Ovary (tissue), 9 donors: ENCODE results near the gene COASY. TPM values are rescaled to one million over a fixed set of nuclear protein-coding genes. Genes with fewer than 3 reads are reported as not detected.
"Not testable (repeated sequence)": the region's sequence is repeated elsewhere in the genome, so short reads cannot be mapped to it uniquely, and the experiment has no call there.

Experiments
- DNase-seq, 5 donors: peaks; one replicate each; pipeline ENCODE4 v3.0.0-alpha.2; 2019 to 2020
- H3K27ac ChIP-seq, 2 donors: fragments of 200-600 bp; one replicate each; pipeline versions ENCODE4 v1.5.1 to v1.8.0; 2019 to 2022
- H3K27me3 ChIP-seq: fragments of 200-600 bp; one replicate; pipeline ENCODE4 v1.8.0; 2022
- H3K36me3 ChIP-seq: fragments of 200-600 bp; sonication (generic); one replicate; pipeline ENCODE4 v1.5.1; 2019
- H3K4me1 ChIP-seq: one replicate; pipeline ENCODE4 v1.8.1; 2013; ENCODE audit warnings: mild to moderate bottlenecking, moderate library complexity; ENCODE audit not compliant: insufficient read depth
- H3K4me3 ChIP-seq: fragments of 200-600 bp; sonication (generic); one replicate; pipeline ENCODE4 v1.5.1; 2017
- H3K9me3 ChIP-seq, 2 donors: fragments of 200-600 bp in 1 of 2; sonication (generic) in 1 of 2; one replicate each; pipeline versions ENCODE4 v1.5.1 to v1.8.1; 2013 to 2019; ENCODE audit warnings: mild to moderate bottlenecking in 1 of 2, moderate library complexity in 1 of 2
- EP300 ChIP-seq: sonication (generic); formaldehyde crosslinking; IDR thresholded peaks from one replicate; pipeline ENCODE4 v1.6.1; 2017; ENCODE audit warnings: antibody characterized with exemption
- POLR2A ChIP-seq: fragments of 450-650 bp; IDR thresholded peaks from one replicate; pipeline ENCODE4 v1.6.1; 2017; ENCODE audit warnings: antibody characterized with exemption, mild to moderate bottlenecking, moderate library complexity
- WGBS, 3 donors: extraction: QIAGEN DNeasy Blood & Tissue Kit in 1 of 3; methylation state at CpG; one replicate each; pipeline versions ENCODE4 v1.1.5 to v1.1.7; 2013 to 2017; 5-methylcytosine and 5-hydroxymethylcytosine counted together
- intact Hi-C, 4 donors: fragments of 100-400 bp; cut with DNase I; formaldehyde crosslinking; loops; one replicate each; pipeline versions ENCODE4 v1.11.0 to v1.15.1; 2022 to 2023
- polyA plus RNA-seq, 2 donors: library from polyadenylated mRNA; stranded (reverse); fragments of 200-250 nt in 1 of 2; fragments of 350-450 nt in 1 of 2; fragmentation: Illumina TruSeq in 1 of 2; extraction: RNeasy Lipid Tissue Mini Kit (QIAGEN cat#74804) in 1 of 2; gene quantifications; one replicate each; pipeline ENCODE4 v1.2.3, GENCODE V29; 2013 to 2014
- total RNA-seq, 7 donors: library from RNA; depleted of rRNA in 2 of 7; stranded (reverse); fragments of >200 nt in 2 of 7; fragmentation: NEBNext Ultra II Directional in 3 of 7; extraction: Animal tissue kit (Norgen Biotek cat#: 25700) in 3 of 7; gene quantifications; one replicate each; pipeline versions ENCODE4 v1.1.0 to v1.2.4, GENCODE V29; 2016 to 2023
- TF ChIP-seq, protein P1 (sequence below), 3 donors: fragments of 450-650 bp in 2 of 3; fragments of 200-600 bp in 1 of 3; IDR thresholded peaks; one replicate each; pipeline versions ENCODE4 v1.5.1 to v1.8.0; 2016 to 2022; ENCODE audit warnings: antibody characterized with exemption in 3 of 3, mild to moderate bottlenecking in 1 of 3
- donor health status: DM: no; HTN: no; CAD: no; lungs with moderate emphysema.
- donor health status: DM: no; HTN: no; CAD: no.
- donor health status: Bipolar disorder and iron deficiency.
- donor health status: DM: yes; HTN: yes; CAD: no.
- donor health status: DM: no; HTN: no; CAD: no.
- donor health status: DM: yes; HTN: yes; CAD: no.

Gene COASY
- total and polyA plus RNA-seq, 9 donors: 13.8 to 51.2 (median 40.8) TPM

DNA sequence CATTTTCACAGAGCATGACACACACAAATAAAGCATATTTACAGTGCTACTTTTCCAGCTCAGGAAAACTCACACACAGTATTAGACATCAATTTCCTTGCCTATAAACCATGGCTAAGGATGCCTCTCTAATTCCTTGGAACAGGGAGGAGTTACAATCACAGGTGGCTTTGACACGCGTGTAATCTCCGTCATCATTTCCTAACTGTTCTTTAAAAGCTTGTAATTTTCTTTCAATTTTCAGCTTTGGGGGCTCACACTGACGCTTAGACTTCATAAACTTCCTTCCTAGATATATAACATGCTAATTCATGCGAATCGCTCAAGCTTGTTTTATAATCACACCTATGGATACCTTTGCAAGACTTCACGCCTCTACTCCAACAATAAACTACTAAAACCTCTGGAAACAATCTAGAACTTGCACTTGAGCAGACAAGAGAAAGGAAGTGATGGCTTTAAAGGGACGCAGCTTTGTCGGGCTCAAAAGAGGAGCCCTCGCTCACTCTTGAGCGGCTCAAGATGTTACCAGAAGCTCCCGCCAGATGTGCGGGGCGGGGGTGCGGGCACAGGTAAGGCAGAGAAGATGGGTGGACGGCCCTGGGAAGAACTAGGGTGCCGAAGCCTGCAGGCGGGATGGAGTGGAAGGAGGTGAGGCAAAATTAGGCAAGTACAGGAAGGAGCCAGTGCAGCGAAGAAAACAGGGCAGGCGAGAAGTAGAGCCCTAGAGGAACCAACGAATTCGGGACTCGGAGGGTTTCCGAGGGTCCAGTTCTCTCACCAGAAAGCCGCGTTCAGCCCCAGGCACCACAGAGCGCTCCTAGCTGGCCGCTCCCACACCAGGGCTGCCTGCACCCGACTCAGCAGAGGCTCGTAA, 46.6 kb downstream of the COASY start:
- no peaks in the 10 kb centered on the region for H3K36me3 ChIP-seq
- H3K27ac ChIP-seq: peak overlapping the region; percentile 81 to 91
- H3K4me1 ChIP-seq: peaks cover 13% of the 10 kb centered on the region
- no peak for DNase-seq
- intact Hi-C loops: loop anchor here in 3 of 4 donors (2.0 to 10.0 kb wide), 4 partner anchors 56 to 74 kb away; partner anchors contain the start of genes CCR10 (in 2 of the 3), CNTNAP1 (in 1 of the 3) and PLEKHH3 (in 1 of the 3)
- TF ChIP-seq, protein P1, sequence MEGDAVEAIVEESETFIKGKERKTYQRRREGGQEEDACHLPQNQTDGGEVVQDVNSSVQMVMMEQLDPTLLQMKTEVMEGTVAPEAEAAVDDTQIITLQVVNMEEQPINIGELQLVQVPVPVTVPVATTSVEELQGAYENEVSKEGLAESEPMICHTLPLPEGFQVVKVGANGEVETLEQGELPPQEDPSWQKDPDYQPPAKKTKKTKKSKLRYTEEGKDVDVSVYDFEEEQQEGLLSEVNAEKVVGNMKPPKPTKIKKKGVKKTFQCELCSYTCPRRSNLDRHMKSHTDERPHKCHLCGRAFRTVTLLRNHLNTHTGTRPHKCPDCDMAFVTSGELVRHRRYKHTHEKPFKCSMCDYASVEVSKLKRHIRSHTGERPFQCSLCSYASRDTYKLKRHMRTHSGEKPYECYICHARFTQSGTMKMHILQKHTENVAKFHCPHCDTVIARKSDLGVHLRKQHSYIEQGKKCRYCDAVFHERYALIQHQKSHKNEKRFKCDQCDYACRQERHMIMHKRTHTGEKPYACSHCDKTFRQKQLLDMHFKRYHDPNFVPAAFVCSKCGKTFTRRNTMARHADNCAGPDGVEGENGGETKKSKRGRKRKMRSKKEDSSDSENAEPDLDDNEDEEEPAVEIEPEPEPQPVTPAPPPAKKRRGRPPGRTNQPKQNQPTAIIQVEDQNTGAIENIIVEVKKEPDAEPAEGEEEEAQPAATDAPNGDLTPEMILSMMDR (IDR thresholded peaks at IDR 0.05): no peak
- TF ChIP-seq EP300 (no peak), POLR2A (no peak)
- peak overlapping the region; percentile 82 for H3K4me3 ChIP-seq
- H3K27me3 ChIP-seq: no peaks in the 10 kb centered on the region
- H3K9me3 ChIP-seq: no peaks in the 10 kb centered on the region
- 0 to 1% (median 0%) methylated on average over 29 to 30 of the region's 30 CpGs for WGBS, 3 donors

DNA sequence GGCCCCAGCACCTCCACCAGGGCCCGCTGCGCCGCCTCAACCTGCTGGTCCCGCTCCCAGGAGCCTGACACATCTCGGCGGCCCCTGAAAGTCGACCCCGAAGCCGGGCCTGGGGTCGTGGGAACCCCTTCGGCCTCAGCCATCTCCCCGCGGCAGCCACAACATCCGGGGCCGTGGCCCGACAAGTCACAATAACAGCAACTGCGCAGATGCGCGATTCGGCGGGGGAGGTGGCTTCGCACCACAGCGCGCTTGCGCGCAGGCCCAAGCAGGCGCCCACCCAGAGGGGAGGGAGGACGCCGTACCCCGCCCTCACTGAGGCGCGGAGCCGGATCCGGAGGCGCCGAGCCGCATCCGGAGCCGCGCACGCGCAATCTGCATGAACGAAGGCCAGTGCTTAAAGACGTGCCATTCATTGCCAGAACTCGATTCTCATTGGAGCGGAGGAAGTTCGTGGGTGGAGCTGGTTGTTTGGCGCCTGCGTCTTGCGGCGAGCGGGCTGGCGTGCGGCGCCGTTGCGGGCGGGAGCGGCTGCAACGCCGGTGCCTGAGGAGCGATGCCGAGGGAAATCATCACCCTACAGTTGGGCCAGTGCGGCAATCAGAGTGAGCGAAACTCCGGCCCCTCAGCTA, 47.4 kb downstream of the COASY start, which contains the start of the genes RETREG3 and TUBG1:
TSS of gene RETREG3 (minus strand) at position 193 of the 632 bp plus-strand sequence. CDS start at position 143, 50 bp downstream.
TSS of gene TUBG1 (plus strand) at position 502 of the 632 bp plus-strand sequence. CDS start at position 557, 55 bp downstream.
- TF ChIP-seq EP300: no peak
- peak; percentile 60 for TF ChIP-seq POLR2A
- TF ChIP-seq, protein P1 (IDR thresholded peaks at IDR 0.05): peak in 2 of 3 donors; percentile 48 to 61
- H3K27me3 ChIP-seq: no peaks in the 10 kb centered on the region
- H3K27ac ChIP-seq: peak within 1 kb of the TSS; percentile 81 to 91
- H3K9me3 ChIP-seq: no peaks in the 10 kb centered on the region
- no peaks in the 10 kb centered on the region for H3K36me3 ChIP-seq
- intact Hi-C loops: loop anchor here in 3 of 4 donors (2.0 to 10.0 kb wide), 4 partner anchors 56 to 73 kb away; partner anchors contain the start of genes CCR10 (in 2 of the 3), CNTNAP1 (in 1 of the 3) and PLEKHH3 (in 1 of the 3)
- DNase-seq: peak; percentile 98 to 99 (median 99)
- peak within 1 kb of the TSS; percentile 82 for H3K4me3 ChIP-seq
- H3K4me1 ChIP-seq: peaks cover 13% of the 10 kb centered on the region
- WGBS, 3 donors: 0% methylated on average over 56 to 66 of the region's 66 CpGs

DNA sequence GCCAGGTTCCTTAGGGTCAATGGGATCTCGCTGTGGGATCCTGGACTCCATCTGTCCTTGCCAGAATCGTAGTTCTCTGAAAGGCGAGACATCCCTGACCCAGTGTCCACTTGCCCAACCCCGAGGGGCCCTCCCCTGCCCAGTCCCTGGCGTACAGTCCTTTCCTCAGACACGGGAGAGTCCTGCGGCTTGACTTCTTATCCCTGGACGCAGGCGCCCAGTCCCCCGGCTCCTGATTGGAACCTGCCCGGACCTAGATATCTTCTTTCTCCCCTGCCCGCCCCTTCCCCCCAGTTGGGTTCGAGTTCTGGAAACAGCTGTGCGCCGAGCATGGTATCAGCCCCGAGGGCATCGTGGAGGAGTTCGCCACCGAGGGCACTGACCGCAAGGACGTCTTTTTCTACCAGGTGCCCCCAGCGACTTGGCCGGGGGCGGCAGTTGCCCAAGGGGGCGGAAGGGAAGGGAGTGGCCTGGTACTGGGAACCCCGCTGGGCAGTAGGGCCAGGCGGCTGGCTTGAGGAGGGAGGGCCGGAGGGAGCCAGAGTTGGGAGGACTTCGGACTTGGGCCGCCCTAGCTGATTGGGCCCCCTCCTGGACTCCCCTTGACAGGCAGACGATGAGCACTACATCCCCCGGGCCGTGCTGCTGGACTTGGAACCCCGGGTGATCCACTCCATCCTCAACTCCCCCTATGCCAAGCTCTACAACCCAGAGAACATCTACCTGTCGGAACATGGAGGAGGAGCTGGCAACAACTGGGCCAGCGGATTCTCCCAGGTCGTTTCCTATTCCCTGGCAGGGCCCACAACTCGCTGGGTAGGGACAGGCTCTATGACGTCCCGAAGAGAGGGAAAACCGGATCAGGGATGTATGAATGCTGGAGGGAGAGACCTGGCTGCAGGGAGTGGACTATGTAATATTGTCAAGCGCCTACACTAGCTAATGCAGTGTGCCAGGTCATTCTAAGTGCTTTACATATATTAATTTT, 48.2 kb downstream of the COASY start:
- intact Hi-C loops: loop anchor here in 3 of 4 donors (2.0 to 10.0 kb wide), 4 partner anchors 55 to 72 kb away; partner anchors contain the start of genes CCR10 (in 2 of the 3), CNTNAP1 (in 1 of the 3) and PLEKHH3 (in 1 of the 3)
- Histone ChIP-seq H3K27ac (peak overlapping the region in 1 of 2 donors; percentile 16), H3K4me3 (peak overlapping the region; percentile 82)
- H3K36me3 ChIP-seq, H3K27me3 ChIP-seq, H3K9me3 ChIP-seq, H3K4me1 ChIP-seq: not testable (repeated sequence)
- peak in 1 of 5 donors; percentile 62 for DNase-seq
- WGBS, 3 donors: 7 to 15% (median 10%) methylated on average over 26 to 37 of the region's 42 CpGs

DNA sequence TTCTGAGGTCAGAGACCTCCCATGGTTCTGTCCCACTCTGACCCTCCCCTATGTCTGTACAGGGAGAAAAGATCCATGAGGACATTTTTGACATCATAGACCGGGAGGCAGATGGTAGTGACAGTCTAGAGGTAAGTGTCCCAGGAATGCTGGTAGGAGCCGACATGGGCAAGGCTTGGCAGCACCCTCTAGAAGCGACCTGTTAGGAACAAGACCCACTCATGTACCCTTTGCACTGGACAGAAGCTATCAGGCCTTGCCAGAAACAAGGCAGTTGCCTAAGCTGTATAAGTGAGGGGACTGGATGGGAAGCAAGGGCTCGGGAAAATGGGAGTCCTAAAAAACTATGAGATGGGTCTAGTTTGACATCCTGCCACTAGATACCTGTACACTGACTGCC, 50.1 kb downstream of the COASY start:
- no peak for DNase-seq
- 92 to 97% (median 96%) methylated on average over 4 of the region's 4 CpGs for WGBS, 3 donors
- Histone ChIP-seq H3K36me3 (no peaks in the 10 kb centered on the region), H3K4me3 (no peak overlapping the region), H3K27ac (no peak overlapping the region), H3K27me3 (no peaks in the 10 kb centered on the region), H3K9me3 (no peaks in the 10 kb centered on the region), H3K4me1 (peaks cover 3% of the 10 kb centered on the region)
- intact Hi-C loops: no loop called here
- TF ChIP-seq POLR2A (no peak), EP300 (no peak)
- TF ChIP-seq, protein P1 (IDR thresholded peaks at IDR 0.05): no peak
